ENCODE results near the gene ACOT8. TPM values are rescaled to one million over a fixed set of nuclear protein-coding genes. Genes with fewer than 3 reads are reported as not detected.

The ACOT8 gene
- total and polyA plus RNA-seq, 2 of the 8 experiments (the other 6 are each of a cell fraction or from before 2014, with no cell fraction given), result 37.6 to 88.8 TPM

DNA sequence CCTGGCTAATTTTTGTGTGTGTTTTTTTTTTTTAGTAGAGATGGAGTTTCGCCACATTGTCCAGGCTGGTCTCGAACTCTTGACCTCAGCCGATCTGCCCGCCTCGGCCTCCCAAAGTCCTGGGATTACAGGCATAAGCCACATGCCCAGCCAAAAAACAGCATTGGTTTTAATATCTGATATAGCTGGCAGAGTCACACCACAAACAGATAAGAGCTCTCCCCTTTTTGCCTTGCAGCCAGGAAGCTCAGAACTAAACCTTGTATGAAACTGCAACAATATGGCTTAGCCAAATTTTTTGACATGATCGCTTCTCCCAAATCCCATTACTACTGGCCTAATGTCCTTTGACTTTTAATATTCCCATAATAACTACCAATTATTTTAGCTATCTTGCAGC is 4.9 kb downstream of the ACOT8 start:
- peaks cover 0 to 22% (median 0%) of the 10 kb centered on the region in 4 experiments; a peak in 3 of 8 replicates for H3K36me3 ChIP-seq (ENCODE audit: control insufficient read depth in 2 of 4, insufficient read depth in 4 of 4, low read length in 3 of 4)
- no peak overlapping the region; a peak in 1 of 4 replicates for H3K4me2 ChIP-seq (ENCODE audit: insufficient read depth in 1 of 2, low read depth in 2 of 2, low read length in 2 of 2)
- no peak overlapping the region for H3K14ac ChIP-seq (ENCODE audit: insufficient read length)
- H3K79me1 ChIP-seq (ENCODE audit: low read depth, low read length), result no peaks in the 10 kb centered on the region; the same call in 1 of the 2 replicates
- POLR2A ChIA-PET (ENCODE audit: partially characterized antibody), result interaction anchor here (1.1 to 9.9 kb wide), 11 partner anchors 12 to 101 kb away, joined by 3 to 178 read pairs (median 4); partner anchors contain the start of genes PCIF1, SNX21 and ZSWIM1
- peak overlapping the region; percentile 59 for H2BK120ac ChIP-seq (replicated peaks; ENCODE audit: low read depth, low read length)
- no peak overlapping the region for H2AK5ac ChIP-seq (ENCODE audit: low read depth, low read length)
- peaks cover 4 to 16% (median 12%) of the 10 kb centered on the region in 4 experiments for H3K4me1 ChIP-seq (replicated peaks in 1 of 4; ENCODE audit: control insufficient read depth in 3 of 4, insufficient read depth in 4 of 4, low read length in 3 of 4)
- no peak for FAIRE-seq
- peak overlapping the region; percentile 45 for H3K4ac ChIP-seq (replicated peaks; ENCODE audit: insufficient read length, low read depth, low read length)
- H2BK20ac ChIP-seq (ENCODE audit: low read length), result peak overlapping the region; percentile 48; the same call in 1 of the 2 replicates
- no peak overlapping the region for H4K91ac ChIP-seq (replicated peaks; ENCODE audit: insufficient read length, low read length)
- H3K23me2 ChIP-seq (ENCODE audit: low read depth, low read length), result peaks cover 4% of the 10 kb centered on the region; the same call in 1 of the 2 replicates
- H2BK5ac ChIP-seq (ENCODE audit: low read depth, low read length), result peak overlapping the region; percentile 87; the same call in 1 of the 2 replicates
- 89% methylated on average over 5 of the region's 6 CpGs; no CpG with 5 or more reads in 1 of the 2 experiments for WGBS, 2 experiments (ENCODE audit: extremely low coverage in 1 of 2, insufficient coverage in 1 of 2, insufficient read length in 1 of 2, insufficient replicate concordance in 2 of 2, low coverage in 1 of 2, low lambda C conversion rate in 2 of 2, missing lambda C conversion rate in 1 of 2)
- no peak overlapping the region for H2BK15ac ChIP-seq (ENCODE audit: low read length)
- H3K23ac ChIP-seq (ENCODE audit: insufficient read length), result no peak overlapping the region
- no peak for DNase-seq (ENCODE audit: low read depth in 1 of 2, low spot score in 2 of 2)
- no peaks in the 10 kb centered on the region for H3K9me3 ChIP-seq (ENCODE audit: insufficient read depth in 2 of 2, low read depth in 1 of 2, low read length in 1 of 2)
- peaks cover 0 to 23% of the 10 kb centered on the region in 2 experiments; a peak in 2 of 4 replicates for H3K79me2 ChIP-seq (ENCODE audit: control insufficient read depth in 1 of 2, insufficient read depth in 2 of 2, low read length in 2 of 2)
- H4K5ac ChIP-seq (ENCODE audit: insufficient read length, low read depth, low read length), result no peak overlapping the region
- no peak overlapping the region for H2AFZ ChIP-seq (ENCODE audit: low read length)
- no peak overlapping the region for H3K9ac ChIP-seq (replicated peaks in 1 of 4; ENCODE audit: extremely low read depth in 1 of 4, low read depth in 3 of 4, low read length in 3 of 4)
- H3K27me3 ChIP-seq (replicated peaks in 1 of 4; ENCODE audit: control insufficient read depth in 3 of 4, extremely low read depth in 1 of 4, insufficient read depth in 3 of 4, low read length in 3 of 4), result no peaks in the 10 kb centered on the region
- no peak overlapping the region for H3K18ac ChIP-seq (ENCODE audit: extremely low read depth, low read length)
- H4K20me1 ChIP-seq (replicated peaks in 1 of 2; ENCODE audit: control insufficient read depth in 1 of 2, insufficient read depth in 2 of 2, low read length in 2 of 2), result no peaks in the 10 kb centered on the region
- CTCF ChIA-PET (ENCODE audit: partially characterized antibody), result interaction anchor here (1.1 to 1.9 kb wide), 5 partner anchors 12 to 53 kb away, joined by 3 to 8 read pairs (median 5); no protein-coding TSS in a partner anchor
- H4K8ac ChIP-seq (ENCODE audit: extremely low read depth, insufficient read depth, low read length), result no peak overlapping the region
- H2BK12ac ChIP-seq (ENCODE audit: low read depth, low read length), result peak overlapping the region; percentile 90
- no peak overlapping the region for H3K27ac ChIP-seq (ENCODE audit: low read depth, low read length)
- no peak overlapping the region for H3K4me3 ChIP-seq (ENCODE audit: extremely low read depth in 1 of 4, insufficient read depth in 2 of 4, low read depth in 3 of 4, low read length in 4 of 4)
- H3K56ac ChIP-seq (replicated peaks; ENCODE audit: insufficient read length, low read depth, low read length), result no peak overlapping the region
- TF ChIP-seq BCL11A (IDR thresholded peaks at IDR 0.05; ENCODE audit: low read depth in 2 of 2, low read length in 2 of 2) (no peak), RNF2 (IDR thresholded peaks at IDR 0.05; ENCODE audit: borderline replicate concordance, low read depth, low read length, missing control alignments, poor library complexity, severe bottlenecking) (no peak), HDAC6 (IDR thresholded peaks at IDR 0.05; ENCODE audit: low read depth, low read length) (no peak), EP300 (IDR thresholded peaks at IDR 0.05; ENCODE audit: borderline replicate concordance in 1 of 2, low read depth in 2 of 2, low read length in 2 of 2) (no peak), SUZ12 (IDR thresholded peaks at IDR 0.05; ENCODE audit: low read length) (no peak), SAP30 (IDR thresholded peaks at IDR 0.05; ENCODE audit: insufficient read depth, insufficient replicate concordance, low read length) (no peak), TBP (IDR thresholded peaks at IDR 0.05; ENCODE audit: low read depth, low read length) (no peak), GABPA (IDR thresholded peaks at IDR 0.05; ENCODE audit: borderline replicate concordance, insufficient read depth, low read length) (no peak), CHD1 (IDR thresholded peaks at IDR 0.05; ENCODE audit: low read depth, low read length) (no peak)
- TF ChIP-seq, protein P1, sequence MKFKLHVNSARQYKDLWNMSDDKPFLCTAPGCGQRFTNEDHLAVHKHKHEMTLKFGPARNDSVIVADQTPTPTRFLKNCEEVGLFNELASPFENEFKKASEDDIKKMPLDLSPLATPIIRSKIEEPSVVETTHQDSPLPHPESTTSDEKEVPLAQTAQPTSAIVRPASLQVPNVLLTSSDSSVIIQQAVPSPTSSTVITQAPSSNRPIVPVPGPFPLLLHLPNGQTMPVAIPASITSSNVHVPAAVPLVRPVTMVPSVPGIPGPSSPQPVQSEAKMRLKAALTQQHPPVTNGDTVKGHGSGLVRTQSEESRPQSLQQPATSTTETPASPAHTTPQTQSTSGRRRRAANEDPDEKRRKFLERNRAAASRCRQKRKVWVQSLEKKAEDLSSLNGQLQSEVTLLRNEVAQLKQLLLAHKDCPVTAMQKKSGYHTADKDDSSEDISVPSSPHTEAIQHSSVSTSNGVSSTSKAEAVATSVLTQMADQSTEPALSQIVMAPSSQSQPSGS (IDR thresholded peaks at IDR 0.05; ENCODE audit: low read length), result no peak

Data from H1 (cell line).